GM18951 (cell line): ENCODE results near the gene SNRPD2.

Experiments
- POLR2A ChIP-seq: IDR thresholded peaks from 4 replicates; pipeline ENCODE4 v1.6.1; 2011; ENCODE audit warnings: mild to moderate bottlenecking; ENCODE audit not compliant: insufficient read length, insufficient read depth; ENCODE audit errors: extremely low read depth
- in situ Hi-C: fragments of 300-500 bp; cut with MboI; formaldehyde crosslinking; loops from one replicate; pipeline ENCODE4 v1.12.0; 2022; ENCODE audit warnings: low sequenced_read_pairs, mixed read lengths, inconsistent platforms; ENCODE audit not compliant: unreplicated experiment

The SNRPD2 gene

GRCh38 chr19:45640849-45641273, 50.9 kb downstream of the SNRPD2 start:
- TF ChIP-seq POLR2A, result no peak
- in situ Hi-C loops, result no loop called here

DNA sequence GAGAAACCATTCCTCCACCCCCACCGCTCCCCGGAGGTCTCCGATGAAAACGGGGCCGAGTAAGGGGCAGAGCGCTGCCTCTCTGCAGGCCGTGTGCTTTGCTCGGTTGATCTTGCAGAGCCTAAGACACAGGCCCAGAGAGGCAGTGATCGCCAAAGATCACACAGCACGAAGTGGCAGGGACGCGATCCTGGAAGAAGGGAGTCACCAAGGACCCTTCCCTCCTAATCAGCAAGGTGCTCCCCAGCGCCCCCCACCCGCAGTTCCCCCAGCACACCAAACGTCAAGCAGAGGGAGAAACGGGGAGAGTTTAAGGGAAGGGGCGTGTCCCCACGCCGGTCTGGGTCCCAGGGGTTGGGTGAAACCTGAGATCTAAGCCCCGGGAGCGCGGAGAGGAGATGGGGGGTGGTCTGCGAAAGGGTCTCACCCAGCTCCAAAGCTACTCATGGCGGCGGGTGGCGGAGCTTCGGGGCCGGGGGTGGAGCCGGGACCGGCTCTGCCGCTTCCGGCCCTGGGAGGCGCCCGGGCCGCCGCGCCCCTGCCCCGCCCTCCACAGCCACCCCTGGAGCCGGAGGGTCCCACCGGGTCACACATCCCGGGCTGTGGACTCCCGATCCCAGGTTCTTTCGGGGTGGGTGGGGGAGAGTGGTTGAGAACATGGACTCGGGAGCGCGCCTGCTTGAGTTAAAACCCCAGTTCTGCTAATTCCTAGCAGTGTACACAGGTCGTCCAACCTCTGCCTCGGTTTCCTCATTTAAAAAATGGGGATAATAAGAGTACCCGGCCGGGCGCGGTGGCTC, 52.6 kb downstream of the SNRPD2 start, which contains the start of gene EML2:
Gene EML2 (minus strand): TSS at position 468 of the 800 bp plus-strand sequence. CDS start 21 bp downstream, at position 447.
- peak; percentile 70 for TF ChIP-seq POLR2A
- in situ Hi-C loops, result no loop called here

DNA sequence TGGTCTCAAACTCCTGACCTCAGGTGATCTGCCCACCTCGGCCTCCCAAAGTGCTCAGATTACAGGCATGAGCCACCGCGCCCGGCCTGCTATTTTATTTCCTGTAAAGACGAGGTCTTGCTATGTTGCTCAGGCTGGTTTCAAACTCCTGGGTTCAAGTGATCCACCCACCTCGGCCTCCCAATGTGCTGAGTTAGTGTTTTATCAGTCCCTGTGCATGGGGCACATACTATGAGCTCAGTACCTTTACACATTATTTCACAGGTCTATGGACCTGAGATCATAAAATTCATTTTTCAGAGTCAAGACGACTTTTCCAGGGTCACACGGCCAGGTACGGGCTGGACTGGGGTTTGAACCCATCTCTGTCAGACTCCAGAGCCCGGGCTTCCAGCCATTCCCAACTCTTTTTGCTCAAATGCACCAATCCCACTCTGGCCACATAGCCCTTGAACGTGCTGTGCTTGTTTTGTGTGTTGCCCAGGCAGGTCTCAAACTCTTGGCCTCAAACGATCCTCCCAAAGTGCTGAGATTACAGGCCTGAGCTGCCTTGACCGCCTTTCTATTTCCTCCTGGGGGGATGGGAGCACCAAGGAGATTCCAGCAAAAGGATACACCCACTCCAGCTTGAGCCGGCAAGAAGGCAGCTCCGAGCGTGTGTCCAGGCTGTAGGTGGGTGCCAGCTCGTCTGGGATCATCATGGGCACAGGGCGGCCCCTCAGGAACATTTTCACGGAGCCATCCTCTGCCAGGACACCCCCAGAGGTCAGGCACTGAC, 53.7 kb downstream of the SNRPD2 start:
- TF ChIP-seq POLR2A, result no peak
- in situ Hi-C loops, result no loop called here
